GM21423 (cell line): ENCODE data around the gene PRMT7.
"Not testable (repeated sequence)": the region's sequence is repeated elsewhere in the genome, so short reads cannot be mapped to it uniquely, and the experiment has no call there.

Source experiments
- ATAC-seq: cut with Tn5 transposase; IDR thresholded peaks from one replicate; pipeline ENCODE4 v1.9.1; 2021; ENCODE audit warnings: mild to moderate bottlenecking, moderate library complexity; ENCODE audit not compliant: unreplicated experiment

The PRMT7 gene

GRCh38 chr16:68283801-68284598, 26.8 kb upstream of the PRMT7 start:
- ATAC-seq = peak; percentile 48

GRCh38 chr16:68284847-68285246, 26.0 kb upstream of the PRMT7 start:
- peak; percentile 44 for ATAC-seq

GRCh38 chr16:68285683-68286082, 25.1 kb upstream of the PRMT7 start:
- ATAC-seq = no peak

- ATAC-seq = no peak
These were observed 24.4 kb upstream of the PRMT7 start for GRCh38 chr16:68286153-68287074.

GRCh38 chr16:68287276-68288251, 23.3 kb upstream of the PRMT7 start:
- ATAC-seq = no peak

DNA sequence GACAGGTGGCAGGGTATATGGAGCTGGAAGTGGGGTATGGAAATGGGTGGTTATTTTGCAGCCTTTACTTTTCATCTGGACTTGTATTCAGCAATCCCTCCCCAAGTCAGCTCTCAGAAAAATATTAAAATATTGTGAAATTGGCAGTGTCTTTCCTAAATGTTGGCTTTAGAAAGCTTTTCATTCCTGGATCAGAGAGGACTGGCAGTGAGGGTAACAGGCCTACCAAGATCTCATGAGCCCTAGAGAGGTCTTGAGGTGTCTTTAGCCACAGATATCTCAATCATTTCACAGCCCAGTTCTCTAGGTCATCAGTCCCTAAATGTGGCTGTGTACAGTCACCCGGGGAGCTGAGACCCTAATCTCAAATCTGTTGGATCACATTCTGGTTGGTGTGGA, 22.6 kb upstream of the PRMT7 start:
- no peak for ATAC-seq

DNA sequence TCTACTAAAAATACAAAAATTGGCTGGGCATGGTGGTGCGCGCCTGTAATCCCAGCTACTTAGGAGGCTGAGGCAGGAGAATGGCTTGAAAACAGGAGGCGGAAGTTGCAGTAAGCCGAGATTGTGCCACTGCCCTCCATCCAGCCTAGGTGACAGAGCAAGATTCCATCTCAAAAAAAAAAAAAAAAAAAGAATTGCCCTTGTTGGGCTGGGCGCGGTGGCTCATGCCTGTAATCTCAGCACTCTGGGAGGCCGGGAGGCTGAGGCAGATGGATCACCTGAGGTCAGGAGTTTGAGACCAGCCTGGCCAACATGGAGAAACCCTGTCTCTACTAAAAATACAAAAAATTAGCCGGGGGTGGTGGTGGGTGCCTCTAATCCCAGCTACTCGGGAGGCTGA, 22.0 kb upstream of the PRMT7 start:
- ATAC-seq = not testable (repeated sequence)

GRCh38 chr16:68289202-68289601, 21.6 kb upstream of the PRMT7 start:
- no peak for ATAC-seq

- ATAC-seq = peak; percentile 79
These were observed 21.0 kb upstream of the PRMT7 start for GRCh38 chr16:68289621-68290329.

DNA sequence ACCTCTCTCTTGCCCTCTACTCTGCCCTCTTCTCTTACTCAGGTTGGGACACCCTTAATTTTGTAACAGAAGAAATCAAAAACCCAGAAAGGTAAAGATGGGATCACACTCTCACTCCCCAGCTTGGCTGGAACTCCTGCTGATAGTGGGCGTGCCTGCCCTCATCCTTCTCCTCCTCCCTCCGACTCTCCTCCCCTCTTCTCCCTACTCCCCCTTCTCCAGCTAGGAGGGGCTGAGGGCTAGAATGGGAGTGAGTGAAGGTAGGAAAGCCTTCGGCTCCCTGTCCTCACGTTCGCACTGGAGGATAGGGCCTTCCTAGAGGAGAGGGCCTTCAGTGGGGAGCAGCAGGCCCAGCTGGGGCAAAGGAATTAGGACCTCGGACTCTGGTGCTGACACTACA, 20.4 kb upstream of the PRMT7 start:
- no peak for ATAC-seq

- no peak for ATAC-seq
These were observed 19.6 kb upstream of the PRMT7 start for GRCh38 chr16:68291227-68291626.

DNA sequence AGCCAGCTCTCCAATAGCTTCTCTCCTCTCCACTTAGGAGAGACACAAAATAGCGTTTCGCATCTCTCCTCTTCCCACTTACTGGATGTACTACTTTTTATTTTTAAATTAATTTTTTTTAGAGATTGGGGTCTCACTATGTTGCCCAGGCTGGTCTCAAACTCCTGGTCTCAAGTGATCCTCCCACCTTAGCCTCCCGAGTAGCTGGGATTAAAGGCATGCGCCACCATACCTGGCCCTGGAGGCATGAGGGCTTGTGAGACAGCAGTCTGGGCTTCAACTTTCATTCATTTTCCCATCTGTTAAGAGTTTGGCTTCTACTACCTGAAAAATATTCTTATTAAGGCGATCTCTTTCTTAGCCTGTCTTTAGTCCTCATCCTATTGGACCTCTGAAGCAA, 18.4 kb upstream of the PRMT7 start:
- ATAC-seq = no peak

GRCh38 chr16:68296291-68296690, 14.5 kb upstream of the PRMT7 start:
- ATAC-seq = no peak

DNA sequence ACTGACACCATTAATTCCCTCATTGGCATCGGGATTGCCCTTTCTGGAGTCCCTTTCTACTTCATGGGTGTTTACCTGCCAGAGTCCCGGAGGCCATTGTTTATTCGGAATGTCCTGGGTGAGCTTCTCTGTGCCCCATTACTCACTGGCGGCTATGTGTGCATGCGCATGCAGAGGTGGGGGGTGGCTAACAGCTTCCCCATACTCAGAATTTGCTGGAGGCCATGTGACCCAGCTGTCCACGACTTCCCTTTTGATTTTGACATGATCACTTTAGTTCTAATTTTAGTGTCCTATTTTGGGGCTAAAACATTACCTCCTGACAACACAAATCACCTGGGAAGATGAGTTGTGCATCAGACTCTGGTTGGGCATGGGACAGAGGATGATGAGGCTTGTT, 14.1 kb upstream of the PRMT7 start:
- ATAC-seq = no peak

DNA sequence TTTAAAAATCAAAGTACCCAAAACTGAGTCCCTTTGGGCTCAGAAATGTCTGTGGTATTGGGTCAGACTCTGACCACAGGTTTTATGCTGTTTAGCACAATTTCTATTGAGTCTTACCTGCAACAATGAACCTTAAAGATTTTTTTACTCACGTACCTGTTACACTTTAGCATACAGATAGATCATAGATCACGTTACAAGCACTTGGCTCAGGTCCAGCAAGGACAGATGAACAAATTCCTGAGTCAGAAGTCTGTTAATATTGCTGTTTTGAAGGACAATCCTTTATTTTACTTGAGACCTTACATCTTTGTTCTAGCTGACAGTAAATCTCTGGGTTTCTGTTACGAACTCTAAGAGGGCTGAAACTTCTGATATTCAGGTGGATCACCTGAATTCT, 12.9 kb upstream of the PRMT7 start:
- no peak for ATAC-seq

GRCh38 chr16:68298312-68298711, 12.5 kb upstream of the PRMT7 start:
- no peak for ATAC-seq

DNA sequence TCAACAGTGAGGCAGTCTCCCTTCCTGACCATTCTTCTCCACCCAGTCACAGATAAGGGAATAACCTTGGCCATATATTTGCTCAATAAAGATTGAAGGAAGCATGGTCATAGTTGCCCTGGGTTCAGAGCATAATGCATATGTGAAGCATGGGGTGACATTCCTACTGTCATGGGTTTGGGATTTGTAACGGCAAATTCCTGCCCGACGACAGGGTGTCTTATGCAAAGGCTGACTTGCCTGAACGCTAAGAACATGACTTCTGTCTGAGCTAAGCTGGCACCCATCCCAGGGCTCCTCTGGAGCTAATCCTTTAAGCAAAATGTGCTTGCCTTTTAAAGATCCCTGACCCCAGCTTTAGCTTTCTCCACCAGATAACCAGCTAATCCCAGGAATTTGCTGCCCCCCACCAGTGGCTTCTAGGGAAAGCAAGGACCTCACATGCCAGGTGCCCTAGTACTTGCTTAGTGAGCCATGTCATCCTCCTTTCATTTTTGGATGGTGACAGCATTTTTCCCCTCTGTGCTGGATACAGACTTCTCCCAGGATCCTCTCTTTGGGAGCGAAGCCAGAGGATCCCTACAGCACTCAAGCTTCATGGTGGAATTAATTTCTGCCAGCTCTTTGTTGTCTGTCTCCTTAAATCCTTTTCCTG, 11.8 kb upstream of the PRMT7 start:
- no peak for ATAC-seq

DNA sequence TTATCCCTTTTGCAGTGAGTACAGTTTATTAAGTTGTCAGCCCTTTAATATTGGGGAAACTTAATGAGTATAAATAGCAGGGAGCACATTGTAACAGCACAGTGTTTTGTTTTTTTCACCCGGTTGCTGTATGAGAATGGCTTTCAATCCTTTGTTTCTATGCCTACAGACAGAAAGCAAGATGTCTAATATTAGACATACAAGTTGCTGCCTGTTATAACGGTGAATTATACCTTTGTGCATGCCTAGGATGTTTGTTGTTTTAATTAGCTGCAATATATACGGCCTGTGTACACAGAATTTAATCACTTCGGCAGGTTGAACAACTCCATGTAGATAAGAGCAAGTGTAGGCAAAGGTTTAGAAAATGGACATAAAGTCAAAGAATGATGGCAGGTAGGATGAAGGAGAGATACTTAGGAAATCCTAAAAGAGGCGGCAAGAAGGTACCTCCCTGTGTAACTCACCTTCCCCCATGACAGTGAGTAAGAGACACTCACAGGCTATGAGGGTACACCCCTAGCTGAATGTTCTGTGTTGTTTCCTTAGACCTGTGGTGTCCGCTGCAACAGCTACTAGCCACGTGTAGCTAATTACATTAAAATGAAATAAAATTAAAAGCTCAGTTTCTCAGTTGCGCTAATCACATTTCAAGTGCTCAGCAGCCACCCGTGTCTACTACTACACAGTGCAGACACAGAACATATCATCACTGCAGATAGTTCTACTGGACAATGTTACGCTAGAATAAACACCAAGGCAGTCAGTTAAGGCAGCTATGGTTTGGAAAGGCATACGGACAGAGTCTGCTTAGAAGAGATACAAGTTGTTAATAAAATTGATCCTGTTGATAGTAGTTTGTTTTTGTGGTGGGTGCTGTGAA, 11.0 kb upstream of the PRMT7 start:
- ATAC-seq = no peak
